ENCODE measurements around the gene ZNF536. TPM values are rescaled to one million over a fixed set of nuclear protein-coding genes. Genes with fewer than 3 reads are reported as not detected.

The ZNF536 gene
- total RNA-seq, 5 donors from 2014 or later (not counting 1 experiment from before 2014, with no cell fraction given): 0.03 to 0.40 (median 0.07) TPM; not detected in 1

DNA sequence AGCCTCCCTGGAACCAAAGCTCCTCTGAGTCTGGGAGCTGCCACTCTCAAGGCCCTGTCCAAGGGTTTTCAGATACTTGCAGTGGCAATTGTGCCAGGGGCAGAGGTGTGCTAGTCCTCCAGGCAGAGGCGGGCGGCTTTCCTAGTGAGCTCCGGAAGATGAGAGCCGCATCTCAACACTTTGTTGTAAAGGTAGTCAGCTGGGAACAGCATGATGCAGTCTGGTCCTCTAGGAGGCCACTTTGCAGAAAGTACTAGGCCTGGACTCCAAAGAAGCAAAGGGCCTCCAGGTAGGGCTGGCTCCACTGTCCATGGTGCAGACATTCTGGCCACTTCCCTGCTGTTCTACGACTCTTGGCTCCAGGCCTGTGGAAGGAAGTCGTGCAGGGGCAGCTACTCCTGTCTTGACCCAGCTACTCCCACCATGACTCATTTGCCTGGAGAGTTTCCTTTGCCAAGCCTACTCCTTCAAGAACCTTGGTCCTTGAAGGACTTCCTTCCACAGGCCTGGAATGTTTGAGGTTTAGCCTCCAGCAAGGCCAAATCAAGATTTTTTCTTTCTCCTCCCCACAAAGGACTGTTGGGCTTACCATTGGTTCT, 9.9 kb upstream of the ZNF536 start:
- Histone ChIP-seq H3K27me3 (replicated peaks in 1 of 2; ENCODE audit: control insufficient read depth in 2 of 2, extremely low read depth in 1 of 2, insufficient read depth in 2 of 2, low read length in 1 of 2) (peaks cover 0 to 33% of the 10 kb centered on the region in 2 experiments), H3K4me3 (ENCODE audit: control insufficient read depth in 1 of 2, extremely low read depth in 1 of 2, low read length in 1 of 2) (no peak overlapping the region), H3K4me1 (ENCODE audit: control insufficient read depth in 1 of 2, extremely low read depth in 1 of 2, insufficient read depth in 2 of 2, low read length in 2 of 2) (peaks cover 0 to 3% of the 10 kb centered on the region in 2 experiments), H3K36me3 (ENCODE audit: control insufficient read depth in 2 of 2, extremely low read depth in 1 of 2, insufficient read depth in 1 of 2, low read length in 1 of 2) (no peaks in the 10 kb centered on the region), H3K27ac (ENCODE audit: low read length) (no peak overlapping the region), H3K9me3 (no peaks in the 10 kb centered on the region)
- no peak for DNase-seq
- Mint-ChIP-seq H3K36me3 (no peaks in the 10 kb centered on the region), H3K9me3 (no peaks in the 10 kb centered on the region), H3K27ac (no peak overlapping the region), H3K27me3 (peaks cover 10 to 27% of the 10 kb centered on the region in 2 donors), H3K4me1 (peaks cover 2 to 11% (median 4%) of the 10 kb centered on the region in 3 donors), H3K4me3 (no peak overlapping the region)
- POLR2A ChIA-PET: no interaction called here
- CTCF ChIA-PET: no interaction called here
- WGBS (ENCODE audit: insufficient coverage): 89% methylated on average over 6 of the region's 6 CpGs
- ATAC-seq (replicated peaks in 1 of 4): no peak

DNA sequence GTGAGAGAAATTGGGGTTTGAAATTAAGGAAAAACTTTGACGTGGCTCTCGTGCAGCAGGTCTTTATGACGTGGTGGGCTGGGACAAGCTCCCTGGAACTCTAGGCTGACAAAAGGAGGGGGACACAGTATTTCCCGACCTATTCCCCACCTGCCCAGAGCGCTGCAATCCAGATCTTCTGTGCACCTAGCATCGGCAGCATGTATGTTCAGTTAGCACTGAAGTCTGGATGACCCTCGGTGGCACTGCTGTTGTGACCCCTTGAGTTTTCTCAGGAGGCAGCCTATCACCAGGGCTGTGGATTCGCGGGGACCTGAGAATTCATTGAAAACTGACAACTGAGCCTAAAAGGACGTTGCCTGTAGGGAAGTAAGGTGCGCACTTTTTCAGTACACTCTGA, 9.1 kb upstream of the ZNF536 start:
- 72% methylated on average over 10 of the region's 11 CpGs for WGBS (ENCODE audit: insufficient coverage)
- no peak for DNase-seq
- peaks cover 2 to 11% (median 4%) of the 10 kb centered on the region in 3 donors for H3K4me1 Mint-ChIP-seq
- H3K27me3 Mint-ChIP-seq: peaks cover 10 to 26% of the 10 kb centered on the region in 2 donors
- H3K27me3 ChIP-seq (replicated peaks in 1 of 2; ENCODE audit: control insufficient read depth in 2 of 2, extremely low read depth in 1 of 2, insufficient read depth in 2 of 2, low read length in 1 of 2): peaks cover 0 to 27% of the 10 kb centered on the region in 2 experiments
- ChIA-PET POLR2A (no interaction called here), CTCF (no interaction called here)
- no peaks in the 10 kb centered on the region for H3K36me3 Mint-ChIP-seq
- no peak overlapping the region for H3K4me3 ChIP-seq (ENCODE audit: control insufficient read depth in 1 of 2, extremely low read depth in 1 of 2, low read length in 1 of 2)
- H3K4me1 ChIP-seq (ENCODE audit: control insufficient read depth in 1 of 2, extremely low read depth in 1 of 2, insufficient read depth in 2 of 2, low read length in 2 of 2): peaks cover 0 to 3% of the 10 kb centered on the region in 2 experiments
- H3K9me3 ChIP-seq: no peaks in the 10 kb centered on the region
- H3K27ac Mint-ChIP-seq: no peak overlapping the region
- no peak overlapping the region for H3K4me3 Mint-ChIP-seq
- H3K27ac ChIP-seq (ENCODE audit: low read length): no peak overlapping the region
- H3K9me3 Mint-ChIP-seq: no peaks in the 10 kb centered on the region
- ATAC-seq (replicated peaks in 1 of 4): no peak
- no peaks in the 10 kb centered on the region for H3K36me3 ChIP-seq (ENCODE audit: control insufficient read depth in 2 of 2, extremely low read depth in 1 of 2, insufficient read depth in 1 of 2, low read length in 1 of 2)

DNA sequence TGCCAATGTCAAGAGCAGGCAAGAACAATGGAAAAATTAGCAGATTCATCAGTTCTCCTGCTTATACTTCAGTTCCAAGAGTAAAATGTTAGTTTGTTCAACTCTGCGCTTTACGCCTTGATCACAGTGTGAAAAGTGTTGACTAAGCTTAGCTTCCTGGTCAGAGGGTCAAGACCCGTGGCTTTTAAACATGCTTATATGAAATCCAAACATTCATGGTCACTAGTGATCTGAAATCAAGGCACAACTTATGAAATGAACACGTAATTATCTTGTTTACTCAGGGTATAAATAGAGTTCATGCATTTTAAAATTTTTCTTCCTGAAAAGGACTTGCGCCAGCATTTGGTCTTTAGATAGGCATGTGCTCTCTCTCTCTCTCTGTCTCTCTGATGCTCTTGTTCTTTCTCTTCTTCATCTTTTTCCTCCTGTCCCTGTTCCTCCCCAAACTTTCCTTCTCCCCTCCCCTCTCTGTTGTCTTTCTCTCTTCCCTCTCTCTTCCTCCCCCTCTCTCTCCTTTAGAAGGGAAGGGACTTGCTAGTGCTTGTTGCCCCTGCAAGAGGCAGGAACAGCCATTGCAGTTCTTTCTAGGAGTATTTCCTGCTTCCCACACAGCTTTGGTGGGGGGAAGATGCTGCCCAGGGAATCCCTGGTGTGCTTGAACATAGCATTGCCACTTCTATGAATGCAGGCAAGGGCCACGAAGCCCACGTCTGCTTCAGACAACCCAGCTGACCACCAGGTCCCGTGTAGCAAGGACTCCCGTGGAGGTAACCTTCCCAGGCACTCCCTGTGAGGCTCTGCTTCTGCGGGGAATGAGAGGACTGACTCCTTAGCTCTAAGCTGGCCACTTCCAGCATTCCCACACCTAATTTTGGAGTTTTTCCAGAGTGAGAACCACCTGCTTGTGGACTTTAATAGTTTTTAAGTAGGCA, 7.1 kb upstream of the ZNF536 start:
- ATAC-seq (replicated peaks in 1 of 4): no peak
- POLR2A ChIA-PET: no interaction called here
- peaks cover 2 to 6% (median 4%) of the 10 kb centered on the region in 3 donors for H3K4me1 Mint-ChIP-seq
- Histone ChIP-seq H3K9me3 (no peaks in the 10 kb centered on the region), H3K4me3 (ENCODE audit: control insufficient read depth in 1 of 2, extremely low read depth in 1 of 2, low read length in 1 of 2) (no peak overlapping the region), H3K4me1 (ENCODE audit: control insufficient read depth in 1 of 2, extremely low read depth in 1 of 2, insufficient read depth in 2 of 2, low read length in 2 of 2) (peaks cover 0 to 3% of the 10 kb centered on the region in 2 experiments), H3K36me3 (ENCODE audit: control insufficient read depth in 2 of 2, extremely low read depth in 1 of 2, insufficient read depth in 1 of 2, low read length in 1 of 2) (no peaks in the 10 kb centered on the region), H3K27ac (ENCODE audit: low read length) (no peak overlapping the region), H3K27me3 (replicated peaks in 1 of 2; ENCODE audit: control insufficient read depth in 2 of 2, extremely low read depth in 1 of 2, insufficient read depth in 2 of 2, low read length in 1 of 2) (peaks cover 0 to 9% of the 10 kb centered on the region in 2 experiments)
- H3K4me3 Mint-ChIP-seq: no peak overlapping the region
- no peaks in the 10 kb centered on the region for H3K9me3 Mint-ChIP-seq
- WGBS (ENCODE audit: insufficient coverage): 76% methylated on average over 5 of the region's 10 CpGs
- DNase-seq: no peak
- H3K27me3 Mint-ChIP-seq: peaks cover 20 to 21% of the 10 kb centered on the region in 2 donors
- CTCF ChIA-PET: no interaction called here
- no peaks in the 10 kb centered on the region for H3K36me3 Mint-ChIP-seq
- H3K27ac Mint-ChIP-seq: no peak overlapping the region

DNA sequence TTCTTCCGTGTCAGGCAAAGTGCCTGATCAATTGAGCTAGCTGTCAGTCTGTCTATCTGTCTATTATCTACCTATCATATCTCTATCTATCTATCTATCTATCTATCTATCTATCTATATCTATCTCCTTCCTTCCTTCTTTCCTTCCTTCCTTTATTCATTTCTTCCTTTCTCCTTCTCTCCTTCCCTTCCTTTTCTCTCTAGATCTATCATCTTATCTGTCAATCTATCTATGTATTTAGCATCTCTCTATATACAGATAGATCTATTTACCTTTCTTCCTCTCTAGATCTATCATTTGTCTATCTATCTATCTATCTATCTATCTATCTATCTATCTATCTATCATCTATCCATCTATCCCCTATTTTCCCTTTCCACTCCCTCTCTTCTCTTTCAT, 5.9 kb upstream of the ZNF536 start:
- no peak overlapping the region for H3K4me3 Mint-ChIP-seq

DNA sequence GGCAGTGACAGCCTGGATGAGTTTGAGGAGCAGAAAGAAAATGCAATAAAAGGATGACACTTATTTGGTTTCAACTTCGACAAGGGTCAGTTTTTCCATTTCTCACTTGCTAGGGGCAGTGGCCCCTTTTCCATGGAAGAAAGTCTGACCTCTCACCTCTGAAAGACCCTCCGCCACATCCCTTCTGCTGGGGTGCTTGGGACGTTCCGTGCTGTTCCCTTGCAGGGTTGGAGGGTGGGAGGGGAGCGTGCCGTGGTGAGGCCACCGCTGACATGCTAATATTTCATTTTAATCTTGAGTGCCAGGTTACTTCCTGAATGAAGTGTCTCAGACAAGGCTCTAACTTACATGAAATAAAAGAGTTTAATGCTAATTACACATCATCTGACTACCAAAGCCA, 5.2 kb upstream of the ZNF536 start:
- no peak for ATAC-seq (replicated peaks in 1 of 4)
- peaks cover 0 to 4% of the 10 kb centered on the region in 2 experiments for H3K27me3 ChIP-seq (replicated peaks in 1 of 2; ENCODE audit: control insufficient read depth in 2 of 2, extremely low read depth in 1 of 2, insufficient read depth in 2 of 2, low read length in 1 of 2)

More for the DNA sequence above, 5.9 kb upstream of the ZNF536 start:
- no peaks in the 10 kb centered on the region for H3K9me3 ChIP-seq
- no peaks in the 10 kb centered on the region for H3K9me3 Mint-ChIP-seq
- H3K27ac Mint-ChIP-seq: no peak overlapping the region
- peaks cover 0 to 7% of the 10 kb centered on the region in 2 experiments for H3K27me3 ChIP-seq (replicated peaks in 1 of 2; ENCODE audit: control insufficient read depth in 2 of 2, extremely low read depth in 1 of 2, insufficient read depth in 2 of 2, low read length in 1 of 2)
- WGBS (ENCODE audit: insufficient coverage): no CpG with 5 or more reads among the region's 1 CpG
- POLR2A ChIA-PET: no interaction called here
- no peaks in the 10 kb centered on the region for H3K4me1 ChIP-seq (ENCODE audit: control insufficient read depth in 1 of 2, extremely low read depth in 1 of 2, insufficient read depth in 2 of 2, low read length in 2 of 2)
- CTCF ChIA-PET: no interaction called here
- H3K4me3 ChIP-seq (ENCODE audit: control insufficient read depth in 1 of 2, extremely low read depth in 1 of 2, low read length in 1 of 2): no peak overlapping the region
- no peaks in the 10 kb centered on the region for H3K36me3 Mint-ChIP-seq
- peaks cover 10 to 23% of the 10 kb centered on the region in 2 donors for H3K27me3 Mint-ChIP-seq
- ATAC-seq (replicated peaks in 1 of 4): no peak
- H3K27ac ChIP-seq (ENCODE audit: low read length): no peak overlapping the region
- no peak for DNase-seq
- H3K4me1 Mint-ChIP-seq: peaks cover 0 to 1% (median 0%) of the 10 kb centered on the region in 3 donors
- H3K36me3 ChIP-seq (ENCODE audit: control insufficient read depth in 2 of 2, extremely low read depth in 1 of 2, insufficient read depth in 1 of 2, low read length in 1 of 2): no peaks in the 10 kb centered on the region

DNA sequence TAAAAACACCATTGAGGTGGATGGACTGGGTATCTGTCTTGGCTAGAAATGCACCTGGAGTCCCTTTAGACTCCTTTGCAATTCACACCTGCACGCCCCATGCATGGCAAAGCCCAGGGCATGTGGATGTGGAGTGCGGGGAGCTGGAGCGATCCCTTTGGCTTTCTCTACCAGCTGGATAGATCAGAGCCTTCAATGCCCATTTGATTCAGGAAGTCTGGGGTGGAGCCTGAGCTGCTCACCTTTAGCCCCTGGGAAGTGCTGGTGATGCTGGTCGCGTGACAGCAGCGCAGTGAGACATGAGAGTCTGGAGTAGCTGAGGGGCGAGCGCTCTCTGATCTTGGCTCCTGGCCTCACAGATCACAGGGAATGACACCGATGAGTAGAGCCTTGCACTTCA, 4.8 kb upstream of the ZNF536 start:
- H3K27me3 Mint-ChIP-seq: peaks cover 16 to 29% of the 10 kb centered on the region in 2 donors
- DNase-seq (no peak), ATAC-seq (replicated peaks in 1 of 4) (no peak)
- no peak overlapping the region for H3K4me3 Mint-ChIP-seq
- H3K27ac Mint-ChIP-seq: no peak overlapping the region
- no peak overlapping the region for H3K4me3 ChIP-seq (ENCODE audit: control insufficient read depth in 1 of 2, extremely low read depth in 1 of 2, low read length in 1 of 2)
- POLR2A ChIA-PET: no interaction called here
- no peaks in the 10 kb centered on the region for H3K36me3 ChIP-seq (ENCODE audit: control insufficient read depth in 2 of 2, extremely low read depth in 1 of 2, insufficient read depth in 1 of 2, low read length in 1 of 2)
- H3K4me1 ChIP-seq (ENCODE audit: control insufficient read depth in 1 of 2, extremely low read depth in 1 of 2, insufficient read depth in 2 of 2, low read length in 2 of 2): no peaks in the 10 kb centered on the region
- no peak overlapping the region for H3K27ac ChIP-seq (ENCODE audit: low read length)
- peaks cover 0 to 3% of the 10 kb centered on the region in 2 experiments for H3K27me3 ChIP-seq (replicated peaks in 1 of 2; ENCODE audit: control insufficient read depth in 2 of 2, extremely low read depth in 1 of 2, insufficient read depth in 2 of 2, low read length in 1 of 2)
- no peaks in the 10 kb centered on the region for H3K4me1 Mint-ChIP-seq
- WGBS (ENCODE audit: insufficient coverage): 88% methylated on average over 6 of the region's 9 CpGs
- no peaks in the 10 kb centered on the region for H3K9me3 ChIP-seq
- H3K9me3 Mint-ChIP-seq: no peaks in the 10 kb centered on the region
- H3K36me3 Mint-ChIP-seq: no peaks in the 10 kb centered on the region
- CTCF ChIA-PET: no interaction called here

More for the DNA sequence above, 5.2 kb upstream of the ZNF536 start:
- 50% methylated on average over 1 of the region's 7 CpGs for WGBS (ENCODE audit: insufficient coverage)
- H3K36me3 ChIP-seq (ENCODE audit: control insufficient read depth in 2 of 2, extremely low read depth in 1 of 2, insufficient read depth in 1 of 2, low read length in 1 of 2): no peaks in the 10 kb centered on the region
- H3K9me3 Mint-ChIP-seq: no peaks in the 10 kb centered on the region
- no peak overlapping the region for H3K27ac Mint-ChIP-seq
- CTCF ChIA-PET: no interaction called here
- H3K4me3 ChIP-seq (ENCODE audit: control insufficient read depth in 1 of 2, extremely low read depth in 1 of 2, low read length in 1 of 2): no peak overlapping the region
- peaks cover 13 to 26% of the 10 kb centered on the region in 2 donors for H3K27me3 Mint-ChIP-seq
- no peak overlapping the region for H3K27ac ChIP-seq (ENCODE audit: low read length)
- H3K4me1 ChIP-seq (ENCODE audit: control insufficient read depth in 1 of 2, extremely low read depth in 1 of 2, insufficient read depth in 2 of 2, low read length in 2 of 2): no peaks in the 10 kb centered on the region
- H3K4me1 Mint-ChIP-seq: no peaks in the 10 kb centered on the region
- no peaks in the 10 kb centered on the region for H3K36me3 Mint-ChIP-seq
- DNase-seq: no peak
- no peaks in the 10 kb centered on the region for H3K9me3 ChIP-seq
- POLR2A ChIA-PET: no interaction called here
- no peak overlapping the region for H3K4me3 Mint-ChIP-seq

All from T-cell (primary cell).